H9 (cell line): ENCODE data around the gene SLC9A9. TPM values are rescaled to one million over a fixed set of nuclear protein-coding genes. Genes with fewer than 3 reads are reported as not detected.

Source experiments
- DNase-seq: peaks from one replicate; pipeline ENCODE4 v3.0.0-alpha.2; 2017
- H2AFZ ChIP-seq: one replicate; pipeline ENCODE4 v1.6.1; 2013; ENCODE audit warnings: mild to moderate bottlenecking, low read length, control low read depth, moderate library complexity
- H2AK5ac ChIP-seq: 2 replicates; pipeline ENCODE4 v1.6.1; 2013; ENCODE audit warnings: low read length, control low read depth, mixed read lengths; ENCODE audit not compliant: insufficient read length
- H2BK120ac ChIP-seq: one replicate; pipeline ENCODE4 v1.6.1; 2013; ENCODE audit warnings: low read depth, mild to moderate bottlenecking, low read length, control low read depth, inconsistent platforms; ENCODE audit not compliant: poor library complexity, severe bottlenecking
- H2BK12ac ChIP-seq: 2 replicates; pipeline ENCODE4 v1.6.1; 2013; ENCODE audit warnings: low read length, control low read depth, mixed read lengths, low read depth; ENCODE audit not compliant: insufficient read length
- H2BK15ac ChIP-seq: 2 replicates; pipeline ENCODE4 v1.6.1; 2013; ENCODE audit warnings: low read depth, low read length, control low read depth
- H2BK20ac ChIP-seq: one replicate; pipeline ENCODE4 v1.6.1; 2013; ENCODE audit warnings: low read depth, mild to moderate bottlenecking, low read length, control low read depth, inconsistent platforms; ENCODE audit not compliant: poor library complexity, severe bottlenecking
- H2BK5ac ChIP-seq: 2 replicates; pipeline ENCODE4 v1.6.1; 2013; ENCODE audit warnings: low read length, control low read depth, mixed read lengths; ENCODE audit not compliant: insufficient read length
- H3K14ac ChIP-seq: 2 replicates; pipeline ENCODE4 v1.6.1; 2013; ENCODE audit warnings: low read length, control low read depth; ENCODE audit not compliant: insufficient read depth
- H3K18ac ChIP-seq: 2 replicates; pipeline ENCODE4 v1.6.1; 2013; ENCODE audit warnings: low read depth, mild to moderate bottlenecking, mixed read lengths, low read length, control low read depth; ENCODE audit not compliant: insufficient read length
- H3K23ac ChIP-seq: 2 replicates; pipeline ENCODE4 v1.6.1; 2013; ENCODE audit warnings: low read length, control low read depth, mixed read lengths, low read depth; ENCODE audit not compliant: insufficient read length
- H3K23me2 ChIP-seq: 2 replicates; pipeline ENCODE4 v1.6.1; 2013; ENCODE audit warnings: low read depth, mild to moderate bottlenecking, mixed read lengths, low read length, control low read depth; ENCODE audit not compliant: insufficient read length, poor library complexity, severe bottlenecking
- H3K27ac ChIP-seq: 2 replicates; pipeline ENCODE4 v1.5.1; 2013; ENCODE audit warnings: low read length, control low read depth, mixed read lengths, low read depth; ENCODE audit not compliant: insufficient read length
- H3K27me3 ChIP-seq: 2 replicates; pipeline ENCODE4 v1.6.1; 2013; ENCODE audit warnings: low read length, control low read depth, inconsistent platforms; ENCODE audit not compliant: insufficient read depth
- H3K4ac ChIP-seq: 2 replicates; pipeline ENCODE4 v1.6.1; 2013; ENCODE audit warnings: low read depth, mild to moderate bottlenecking, control low read depth, inconsistent platforms, low read length, moderate library complexity
- H3K4me1 ChIP-seq: 2 replicates; pipeline ENCODE4 v1.6.1; 2013; ENCODE audit warnings: low read length, control low read depth, inconsistent platforms; ENCODE audit not compliant: insufficient read depth
- H3K4me2 ChIP-seq: 2 replicates; pipeline ENCODE4 v1.6.1; 2013; ENCODE audit warnings: low read length, control low read depth, mixed read lengths; ENCODE audit not compliant: insufficient read length, insufficient read depth
- H3K56ac ChIP-seq: 2 replicates; pipeline ENCODE4 v1.6.1; 2013; ENCODE audit warnings: low read depth, mild to moderate bottlenecking, mixed read lengths, low read length, control low read depth; ENCODE audit not compliant: insufficient read length
- H3K79me1 ChIP-seq: 2 replicates; pipeline ENCODE4 v1.6.1; 2013; ENCODE audit warnings: low read depth, mild to moderate bottlenecking, moderate library complexity, low read length, control low read depth, inconsistent platforms; ENCODE audit not compliant: insufficient read depth, poor library complexity, severe bottlenecking
- H3K79me2 ChIP-seq: 2 replicates; pipeline ENCODE4 v1.6.1; 2013; ENCODE audit warnings: low read length, control low read depth, inconsistent platforms; ENCODE audit not compliant: insufficient read depth
- H3K9ac ChIP-seq: 2 replicates; pipeline ENCODE4 v1.6.1; 2013; ENCODE audit warnings: low read length, control low read depth, mixed read lengths; ENCODE audit not compliant: insufficient read length; ENCODE audit errors: extremely low read depth
- H3K9me3 ChIP-seq: one replicate; pipeline ENCODE4 v1.6.1; 2013; ENCODE audit warnings: low read depth, low read length, inconsistent platforms; ENCODE audit not compliant: control insufficient read depth
- H3T11ph ChIP-seq: one replicate; pipeline ENCODE4 v1.6.1; 2013; ENCODE audit warnings: mild to moderate bottlenecking, low read length, control low read depth, inconsistent platforms
- H4K20me1 ChIP-seq: one replicate; pipeline ENCODE4 v1.6.1; 2013; ENCODE audit not compliant: control insufficient read depth, insufficient read length, insufficient read depth
- H4K5ac ChIP-seq: 2 replicates; pipeline ENCODE4 v1.6.1; 2013; ENCODE audit warnings: low read depth, mild to moderate bottlenecking, mixed read lengths, low read length, control low read depth; ENCODE audit not compliant: insufficient read length
- H4K8ac ChIP-seq: replicated peaks from 2 replicates; pipeline ENCODE4 v1.6.1; 2013; ENCODE audit warnings: low read length, control low read depth, mixed read lengths, low read depth; ENCODE audit not compliant: insufficient read length
- H4K91ac ChIP-seq: 2 replicates; pipeline ENCODE4 v1.6.1; 2013; ENCODE audit warnings: low read depth, mild to moderate bottlenecking, moderate library complexity, mixed read lengths, low read length, control low read depth; ENCODE audit not compliant: insufficient read length
- H3K27ac Mint-ChIP-seq, 3 experiments: 2 replicates in 2 of 3; 3 replicates in 1 of 3; pipeline ENCODE4 v1.8.0; 2020 to 2021; ENCODE audit warnings: mixed read lengths in 3 of 3, mild to moderate bottlenecking in 1 of 3, moderate library complexity in 1 of 3
- H3K27me3 Mint-ChIP-seq: 2 replicates; pipeline ENCODE4 v1.8.0; 2021; ENCODE audit warnings: low read depth, mild to moderate bottlenecking, moderate library complexity, mixed read lengths
- H3K36me3 Mint-ChIP-seq, 3 experiments: 2 replicates in 2 of 3; 3 replicates in 1 of 3; pipeline ENCODE4 v1.8.0; 2020 to 2021; ENCODE audit warnings: low read depth in 3 of 3, mixed read lengths in 3 of 3; ENCODE audit not compliant: insufficient read depth in 1 of 3
- H3K4me1 Mint-ChIP-seq, 2 experiments: 2 replicates each; pipeline ENCODE4 v1.8.0; 2020; ENCODE audit warnings: mixed read lengths in 2 of 2
- H3K4me3 Mint-ChIP-seq, 2 experiments: 2 replicates in 1 of 2; 3 replicates in 1 of 2; pipeline ENCODE4 v1.8.0; 2020 to 2021; ENCODE audit warnings: mild to moderate bottlenecking in 2 of 2, mixed read lengths in 2 of 2, moderate library complexity in 1 of 2
- H3K9me3 Mint-ChIP-seq, 2 experiments: 2 replicates in 1 of 2; 3 replicates in 1 of 2; pipeline ENCODE4 v1.8.0; 2020; ENCODE audit warnings: mild to moderate bottlenecking in 2 of 2, mixed read lengths in 2 of 2, moderate library complexity in 1 of 2
- CTCF ChIP-seq: fragments of 200-600 bp; sonication (generic); conservative IDR thresholded peaks from 3 replicates; pipeline ENCODE4 v1.8.0; 2021; ENCODE audit warnings: antibody characterized with exemption, mild to moderate bottlenecking
- WGBS: extraction: QIAGEN DNeasy Blood & Tissue Kit; methylation state at CpG from one replicate; pipeline ENCODE4 v1.1.7; 2013; ENCODE audit warnings: missing lambda C conversion rate, low lambda C conversion rate, mixed read lengths; ENCODE audit not compliant: insufficient read length; ENCODE audit errors: extremely low coverage; 5-methylcytosine and 5-hydroxymethylcytosine counted together
- total RNA-seq: library from RNA; stranded (reverse); gene quantifications from 2 replicates; pipeline ENCODE4 v1.2.1, GENCODE V29; 2021

The SLC9A9 gene
- total RNA-seq, 1 experiment from 2014 or later = 0.35 TPM

GRCh38 chr3:143672396-143673165, 175.7 kb downstream of the SLC9A9 start:
- Histone ChIP-seq H3K4ac (no peak overlapping the region), H3K79me2 (no peaks in the 10 kb centered on the region), H3K4me1 (no peaks in the 10 kb centered on the region), H3K14ac (no peak overlapping the region), H3K79me1 (no peaks in the 10 kb centered on the region), H3K56ac (no peak overlapping the region), H3K18ac (no peak overlapping the region), H3T11ph (no peak overlapping the region), H3K9me3 (no peaks in the 10 kb centered on the region), H3K27me3 (no peaks in the 10 kb centered on the region), H2AFZ (no peak overlapping the region), H3K27ac (no peak overlapping the region), H2BK120ac (no peak overlapping the region), H3K4me2 (no peak overlapping the region), H2AK5ac (no peak overlapping the region), H4K91ac (no peak overlapping the region), H4K8ac (no peak overlapping the region), H2BK15ac (no peak overlapping the region), H4K20me1 (no peaks in the 10 kb centered on the region), H2BK12ac (no peak overlapping the region), H4K5ac (no peak overlapping the region), H2BK5ac (no peak overlapping the region), H3K23me2 (no peaks in the 10 kb centered on the region), H2BK20ac (no peak overlapping the region), H3K9ac (no peak overlapping the region), H3K23ac (no peak overlapping the region)
- WGBS = no CpG with 5 or more reads among the region's 3 CpGs
- H3K27me3 Mint-ChIP-seq = peaks cover 1% of the 10 kb centered on the region; the same call in 1 of the 2 replicates
- peaks cover 9 to 11% of the 10 kb centered on the region in 2 experiments for H3K4me1 Mint-ChIP-seq
- H3K27ac Mint-ChIP-seq = no peak overlapping the region
- no peaks in the 10 kb centered on the region for H3K9me3 Mint-ChIP-seq
- no peak for DNase-seq
- TF ChIP-seq CTCF = no peak
- no peaks in the 10 kb centered on the region for H3K36me3 Mint-ChIP-seq
- H3K4me3 Mint-ChIP-seq = no peak overlapping the region
